CD4-positive, alpha-beta T cell treated with Interleukin-21 for 1 hour (primary cell): ENCODE measurements around the gene PARM1.
"Not testable (repeated sequence)": the region's sequence is repeated elsewhere in the genome, so short reads cannot be mapped to it uniquely, and the experiment has no call there.

Source experiments
- DNase-seq: peaks from one replicate; pipeline ENCODE4 v3.0.0-alpha.2; 2020

The PARM1 gene

DNA sequence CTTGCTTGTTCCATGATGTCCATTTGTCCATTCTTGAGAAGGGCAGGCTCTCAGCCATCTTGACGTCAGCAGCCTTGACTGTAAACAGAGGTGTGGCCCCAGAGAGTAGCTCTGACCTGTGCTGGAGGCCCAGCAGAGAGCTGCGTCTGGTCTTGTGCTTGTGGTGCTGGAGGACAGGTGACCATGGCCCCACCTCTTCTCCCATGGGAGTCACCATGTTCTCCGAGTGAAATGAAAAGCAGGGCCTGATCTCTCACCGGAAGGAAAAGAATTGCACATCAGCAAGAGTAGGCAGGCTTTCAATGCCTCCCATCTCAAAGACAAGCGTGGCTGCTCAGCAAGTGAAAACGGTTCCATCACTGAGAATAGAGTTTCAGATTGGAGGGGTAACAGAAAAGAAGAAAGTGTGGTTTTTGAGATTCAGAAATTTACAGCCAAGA, 11.5 kb downstream of the PARM1 start:
- DNase-seq, result no peak

- DNase-seq, result no peak
Observed at GRCh38 chr4:74946196-74946595, 13.3 kb downstream of the PARM1 start.

- no peak for DNase-seq
Observed at GRCh38 chr4:74947798-74948197, 14.9 kb downstream of the PARM1 start.

GRCh38 chr4:74948236-74948635, 15.3 kb downstream of the PARM1 start:
- no peak for DNase-seq

DNA sequence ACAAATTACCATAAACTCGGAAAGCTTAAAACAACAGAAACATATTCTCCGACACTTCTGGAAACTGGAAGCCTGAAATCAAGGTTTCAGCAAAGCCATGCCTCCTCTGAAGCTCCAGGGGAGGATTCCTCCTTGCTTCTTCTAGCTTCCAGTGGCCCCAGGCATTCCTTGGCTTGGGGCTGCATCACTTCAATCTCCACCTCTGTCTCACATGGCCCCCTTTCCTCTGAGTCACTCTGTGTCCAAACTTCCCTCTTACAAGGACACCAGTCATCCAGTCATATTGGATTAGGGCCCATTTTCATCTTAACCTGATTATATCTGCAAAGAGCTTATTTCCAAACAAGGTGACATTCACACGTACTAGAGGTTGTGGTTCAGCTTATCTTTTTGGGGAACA, 17.3 kb downstream of the PARM1 start:
- no peak for DNase-seq

DNA sequence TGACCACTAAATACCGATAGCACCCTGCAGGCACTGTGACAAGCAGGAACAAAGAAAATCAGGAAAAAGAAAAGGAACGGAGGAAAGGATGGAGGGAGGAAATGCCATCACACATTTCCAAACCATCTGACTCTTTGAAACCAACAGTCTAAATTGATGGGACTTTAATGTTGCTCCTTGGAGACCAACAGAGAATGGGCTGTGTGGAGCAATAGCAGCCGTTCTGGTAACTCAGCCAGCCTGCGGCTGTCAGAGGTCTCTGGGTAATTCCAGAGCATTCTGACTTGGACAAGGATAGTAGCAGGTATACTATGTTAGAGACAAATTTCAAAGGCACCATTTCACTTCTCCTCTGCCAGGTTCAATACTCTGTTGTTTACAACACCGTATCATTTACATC, 18.0 kb downstream of the PARM1 start:
- no peak for DNase-seq

DNA sequence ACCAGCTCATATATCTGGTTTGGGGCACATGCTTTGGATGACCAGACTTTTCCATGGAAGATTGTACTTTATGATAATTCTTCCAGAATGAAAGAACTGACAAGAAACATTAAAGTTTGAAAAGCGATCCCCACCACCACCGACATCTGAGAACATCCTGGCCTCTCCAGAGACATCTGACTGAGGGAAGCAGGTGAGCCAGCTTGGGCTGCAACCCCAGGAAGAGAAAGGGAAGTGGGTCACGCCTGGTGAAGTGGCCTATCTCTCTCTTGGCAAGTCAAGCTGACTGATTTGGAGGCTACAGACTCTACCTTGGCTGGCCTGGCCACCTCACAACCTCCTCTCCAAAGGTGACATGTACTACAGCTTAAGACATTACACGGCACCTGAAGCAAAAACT, 20.7 kb downstream of the PARM1 start:
- no peak for DNase-seq

- DNase-seq, result no peak
Observed at GRCh38 chr4:74958881-74959280, 26.0 kb downstream of the PARM1 start.

DNA sequence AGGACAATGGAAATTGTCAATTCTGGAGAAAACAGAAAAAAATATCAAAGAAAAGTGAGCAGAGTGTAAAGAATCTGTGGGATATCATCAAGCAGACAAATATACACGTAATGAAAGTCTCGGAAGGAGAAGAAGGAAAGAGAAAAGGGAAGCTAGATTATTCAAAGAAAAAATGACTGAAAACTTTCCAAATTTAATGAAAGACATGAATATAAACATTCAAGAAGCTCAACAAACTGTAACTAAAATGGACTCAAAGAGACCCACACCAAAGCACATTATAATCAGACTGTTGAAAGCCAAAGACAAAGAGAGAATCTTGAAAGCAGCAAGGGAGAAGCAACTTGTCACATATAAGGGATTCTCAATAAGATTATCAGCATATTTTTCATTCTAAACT, 28.3 kb downstream of the PARM1 start:
- DNase-seq, result no peak

DNA sequence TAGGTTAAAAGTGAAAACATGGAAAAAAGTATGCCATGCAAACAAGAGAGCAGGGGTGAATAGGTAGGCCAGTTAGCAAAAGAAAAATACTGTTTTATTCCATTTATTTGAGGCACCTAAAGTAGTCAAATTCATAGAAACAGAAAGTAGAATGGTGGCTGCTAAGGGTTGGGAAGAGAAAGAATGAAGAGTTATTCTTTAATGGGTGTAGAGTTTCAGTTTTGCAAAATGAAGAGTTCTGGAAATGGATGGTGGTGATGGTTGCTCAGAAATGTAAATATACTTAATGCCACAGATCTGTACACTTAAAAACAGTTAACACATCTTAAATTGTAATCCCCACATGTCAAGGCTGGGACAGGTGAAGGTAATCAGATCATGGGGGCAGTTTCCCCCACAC, 29.7 kb downstream of the PARM1 start:
- DNase-seq, result no peak

GRCh38 chr4:74964311-74964710, 31.4 kb downstream of the PARM1 start:
- DNase-seq, result no peak

DNA sequence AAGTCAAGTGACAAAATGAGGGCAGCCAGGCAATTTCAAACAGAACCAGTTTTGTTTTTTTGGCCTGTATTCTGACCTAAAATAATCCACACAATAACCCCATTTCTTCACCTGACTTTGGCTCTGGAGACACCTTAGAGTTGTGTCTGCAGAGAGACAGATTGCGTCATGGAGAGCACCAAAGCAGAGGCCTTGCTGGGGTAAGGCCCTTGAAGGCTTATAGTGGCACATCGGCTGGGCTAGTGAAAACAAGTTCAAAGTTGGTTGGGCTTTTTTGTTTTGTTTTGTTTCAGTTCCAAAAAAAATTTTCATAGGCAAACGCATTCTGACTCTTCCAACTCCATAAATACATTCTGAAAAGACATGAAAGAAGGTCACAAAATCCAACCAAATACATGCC, 34.4 kb downstream of the PARM1 start:
- DNase-seq, result no peak

GRCh38 chr4:74968456-74969164, 35.7 kb downstream of the PARM1 start:
- DNase-seq, result no peak

DNA sequence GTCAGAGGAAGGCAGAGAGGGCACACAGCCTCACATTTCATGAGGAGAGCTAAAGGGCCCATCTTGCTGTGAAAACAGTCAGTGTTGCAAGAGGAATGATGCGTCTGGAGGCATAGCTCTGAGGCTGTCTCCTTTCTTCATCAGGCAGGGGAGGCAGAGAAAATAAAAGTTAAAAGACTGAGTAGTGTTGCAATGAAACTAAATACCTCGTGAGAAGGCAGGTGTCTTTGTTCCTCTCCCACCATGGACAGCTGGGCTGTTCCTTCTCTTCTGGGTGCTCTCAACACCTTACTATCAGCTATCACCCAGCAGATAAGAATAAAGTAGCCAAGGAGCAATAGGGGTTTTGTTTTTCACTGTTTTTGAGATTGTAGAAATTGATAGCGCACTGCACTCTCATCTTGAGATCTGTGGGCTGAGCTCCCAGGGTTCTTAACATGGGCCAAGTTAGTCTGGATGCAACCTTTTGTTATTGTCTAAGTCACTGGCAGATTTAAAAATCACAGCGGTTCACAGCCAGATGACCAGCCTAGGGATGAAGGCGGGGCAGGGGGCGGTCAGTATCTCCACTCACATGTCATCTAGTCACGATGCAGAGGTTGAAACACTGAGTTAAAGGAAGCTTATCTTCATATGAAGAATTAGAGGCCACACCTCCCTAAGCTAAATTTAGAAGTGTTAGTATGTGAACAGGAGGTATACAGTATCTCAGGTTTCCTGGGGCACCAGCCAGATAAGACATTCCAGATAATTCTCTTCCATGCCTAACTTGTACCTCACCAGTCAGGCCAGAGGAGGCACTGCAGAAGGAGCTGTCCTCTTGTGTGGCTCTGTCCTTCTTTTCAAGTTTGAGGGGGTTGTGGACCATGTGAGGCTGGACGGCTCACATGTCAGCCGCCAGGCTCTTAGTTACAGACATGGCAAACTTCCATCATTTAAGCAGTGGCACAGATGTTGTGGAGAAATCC, 36.9 kb downstream of the PARM1 start:
- DNase-seq, result no peak

- DNase-seq, result no peak
Observed at GRCh38 chr4:74970577-74970976, 37.7 kb downstream of the PARM1 start.

GRCh38 chr4:74971862-74972261, 38.9 kb downstream of the PARM1 start:
- DNase-seq, result no peak

DNA sequence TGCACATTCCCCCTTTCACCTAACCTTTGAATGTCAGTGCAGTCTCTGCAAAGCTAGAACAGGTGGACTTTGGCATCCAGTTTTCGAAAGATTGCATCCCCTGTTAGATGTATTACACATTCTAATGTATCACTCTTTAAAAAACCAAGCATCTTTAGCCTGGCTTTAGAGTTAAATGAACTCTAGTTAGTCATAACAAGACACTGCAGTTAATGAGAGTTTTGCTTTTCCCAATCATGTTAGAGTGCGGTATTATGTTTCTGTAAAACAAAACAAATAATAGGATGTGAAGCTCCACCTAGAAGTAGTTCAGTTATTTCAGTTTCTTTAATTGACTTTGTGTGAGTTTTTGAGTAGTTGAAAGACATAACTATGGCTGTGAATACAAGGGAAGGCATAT, 42.2 kb downstream of the PARM1 start:
- no peak for DNase-seq

DNA sequence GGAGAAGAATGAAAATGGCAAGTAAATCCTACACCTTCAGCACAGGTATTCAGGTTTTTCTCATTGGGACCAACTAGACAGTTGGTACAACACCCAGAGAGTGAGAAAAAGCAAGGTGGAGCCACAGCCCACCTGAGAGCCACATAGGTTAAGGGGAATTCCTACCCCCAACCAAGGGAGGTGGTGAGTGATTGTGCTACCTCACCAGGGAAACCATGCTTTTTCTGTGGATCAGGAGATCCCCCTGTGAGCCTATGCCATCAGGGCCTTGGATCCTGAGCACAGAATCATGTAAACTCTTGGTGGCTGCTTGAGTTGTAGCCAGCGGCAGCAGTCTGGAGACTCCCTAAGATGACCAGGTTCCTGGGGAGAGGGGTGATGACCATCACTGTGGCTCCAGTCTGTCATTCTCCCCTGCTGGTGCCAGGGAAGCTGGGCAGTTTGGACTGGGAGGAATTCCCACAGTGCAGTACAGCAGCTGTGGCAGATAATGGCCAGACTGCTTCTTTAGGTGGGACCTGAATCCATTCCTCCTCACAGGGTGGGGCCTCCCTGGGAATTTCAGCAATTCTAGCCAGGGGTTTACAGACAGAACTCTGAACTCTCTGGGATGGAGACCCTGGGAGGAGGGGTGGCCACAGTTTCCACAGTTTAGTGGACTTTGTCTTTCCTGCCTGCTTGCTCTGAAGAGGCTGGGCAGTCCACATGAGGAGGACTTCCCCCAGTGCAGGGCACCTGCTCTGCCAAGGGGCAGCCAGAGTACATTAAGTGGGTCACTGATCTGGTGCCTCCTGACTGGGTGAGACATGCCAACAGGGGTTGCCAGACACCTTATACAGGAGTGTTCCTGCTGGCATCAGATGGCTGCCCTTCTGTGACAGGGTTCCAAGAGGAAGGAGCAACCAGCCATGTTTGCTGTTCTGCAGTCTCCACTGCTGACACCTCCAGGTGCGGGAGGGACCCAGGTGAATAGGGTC, 43.2 kb downstream of the PARM1 start:
- DNase-seq, result no peak

- no peak for DNase-seq
Observed at GRCh38 chr4:74982546-74983252, 49.8 kb downstream of the PARM1 start.

GRCh38 chr4:74983253-74983635, 50.3 kb downstream of the PARM1 start:
- DNase-seq, result no peak

DNA sequence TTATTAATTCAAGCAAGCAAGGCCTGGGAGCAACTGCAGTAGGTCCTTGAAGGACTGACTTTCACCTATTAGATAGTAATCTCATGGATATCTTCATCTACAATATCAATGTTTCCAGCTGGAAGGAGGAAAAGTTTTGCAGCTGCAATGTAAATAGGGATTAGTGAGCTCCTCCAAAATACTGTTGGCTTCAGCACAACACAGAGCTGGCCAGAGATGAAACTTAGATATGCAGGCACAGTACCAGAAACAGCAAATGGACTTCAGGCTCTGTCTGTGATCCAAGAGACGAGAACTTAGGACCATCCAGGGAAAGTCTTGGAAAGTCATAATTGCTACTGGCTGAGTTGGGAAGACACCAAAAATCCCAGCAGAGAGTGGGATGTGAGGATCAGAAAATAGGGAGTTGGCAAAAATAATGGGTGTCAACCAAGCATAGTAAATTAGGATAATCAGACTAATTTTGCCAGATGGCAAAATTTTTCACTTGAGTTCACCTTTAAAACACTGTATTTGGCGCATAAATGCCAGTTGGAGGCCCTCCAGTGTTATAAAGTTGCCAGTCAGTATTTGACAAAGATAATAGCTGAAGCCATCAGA, 57.5 kb downstream of the PARM1 start:
- no peak for DNase-seq

GRCh38 chr4:74994436-74994835, 61.5 kb downstream of the PARM1 start:
- not testable (repeated sequence) for DNase-seq
